ENCODE data around the gene KLHL40. TPM values are rescaled to one million over a fixed set of nuclear protein-coding genes. Genes with fewer than 3 reads are reported as not detected.

Gene KLHL40
- total and polyA plus RNA-seq, 9 of the 15 experiments (the other 6 are each of a cell fraction or from before 2014, with no cell fraction given): not detected

DNA sequence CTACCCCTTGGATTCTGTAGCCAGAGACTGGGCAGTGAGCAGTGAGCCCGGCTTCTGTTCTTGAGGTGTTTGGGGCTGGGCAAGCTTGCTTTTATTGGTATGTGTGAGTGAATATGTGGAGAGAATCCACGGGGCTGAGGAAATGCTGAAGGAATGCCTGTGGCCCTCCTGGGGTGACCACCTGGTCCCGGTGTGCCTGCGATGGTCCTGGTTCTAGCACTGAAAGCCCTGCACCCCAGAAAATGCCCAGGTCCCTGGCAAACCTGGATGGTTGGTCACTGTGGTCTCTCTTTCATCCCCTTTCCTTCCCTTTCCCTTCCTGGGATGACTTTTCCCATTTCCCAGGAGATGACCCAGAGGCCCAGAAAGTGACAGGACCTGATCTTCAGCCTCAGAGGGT is 27.7 kb upstream of the KLHL40 start:
- ChIA-PET POLR2A (no interaction called here), CTCF (ENCODE audit: low intra/inter-chr PET ratio) (no interaction called here)
- DNase-seq (ENCODE audit: extremely low read depth in 1 of 4, low spot score in 3 of 4) (no peak), ATAC-seq (no peak), FAIRE-seq (no peak)
- no peaks in the 10 kb centered on the region for H3K27me3 ChIP-seq (ENCODE audit: control insufficient read depth in 2 of 2, insufficient read depth in 2 of 2, low read length in 2 of 2)
- 68% methylated on average over 4 of the region's 4 CpGs for WGBS (ENCODE audit: insufficient coverage, low coverage, missing lambda C conversion rate)
- no peak overlapping the region for H3K4me2 ChIP-seq (ENCODE audit: insufficient read depth, low read length)
- H2AFZ ChIP-seq (ENCODE audit: low read depth, low read length): no peak overlapping the region
- intact Hi-C loops (cut with micrococcal nuclease) (no loop called here), in situ Hi-C loops (cut with MboI) (no loop called here)
- no peak overlapping the region for H3K27ac ChIP-seq (ENCODE audit: extremely low read depth, low read depth, low read length)
- TF ChIP-seq MYNN (IDR thresholded peaks at IDR 0.05) (no peak), MYNN (CRISPR knock-in tag; IDR thresholded peaks at IDR 0.05) (no peak), TSC22D4 (tag; IDR thresholded peaks at IDR 0.05) (no peak), HEY1 (CRISPR knock-in tag; IDR thresholded peaks at IDR 0.05; ENCODE audit: borderline replicate concordance) (no peak), C11orf30 (IDR thresholded peaks at IDR 0.05; ENCODE audit: low read depth) (no peak), BACH1 (tag; IDR thresholded peaks at IDR 0.05) (no peak), CBFA2T2 (conservative IDR thresholded peaks at IDR 0.05) (no peak), TCF7 (IDR thresholded peaks at IDR 0.05; ENCODE audit: borderline replicate concordance) (no peak), ZNF764 (CRISPR knock-in tag; IDR thresholded peaks at IDR 0.05; ENCODE audit: low read depth) (no peak), CBFB (CRISPR knock-in tag; IDR thresholded peaks at IDR 0.05) (no peak), ZNF586 (CRISPR knock-in tag; conservative IDR thresholded peaks at IDR 0.05) (no peak)
- TF ChIP-seq, protein P1, sequence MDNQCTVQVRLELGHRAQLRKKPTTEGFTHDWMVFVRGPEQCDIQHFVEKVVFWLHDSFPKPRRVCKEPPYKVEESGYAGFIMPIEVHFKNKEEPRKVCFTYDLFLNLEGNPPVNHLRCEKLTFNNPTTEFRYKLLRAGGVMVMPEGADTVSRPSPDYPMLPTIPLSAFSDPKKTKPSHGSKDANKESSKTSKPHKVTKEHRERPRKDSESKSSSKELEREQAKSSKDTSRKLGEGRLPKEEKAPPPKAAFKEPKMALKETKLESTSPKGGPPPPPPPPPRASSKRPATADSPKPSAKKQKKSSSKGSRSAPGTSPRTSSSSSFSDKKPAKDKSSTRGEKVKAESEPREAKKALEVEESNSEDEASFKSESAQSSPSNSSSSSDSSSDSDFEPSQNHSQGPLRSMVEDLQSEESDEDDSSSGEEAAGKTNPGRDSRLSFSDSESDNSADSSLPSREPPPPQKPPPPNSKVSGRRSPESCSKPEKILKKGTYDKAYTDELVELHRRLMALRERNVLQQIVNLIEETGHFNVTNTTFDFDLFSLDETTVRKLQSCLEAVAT (IDR thresholded peaks at IDR 0.05): no peak
- TF ChIP-seq, protein P2, sequence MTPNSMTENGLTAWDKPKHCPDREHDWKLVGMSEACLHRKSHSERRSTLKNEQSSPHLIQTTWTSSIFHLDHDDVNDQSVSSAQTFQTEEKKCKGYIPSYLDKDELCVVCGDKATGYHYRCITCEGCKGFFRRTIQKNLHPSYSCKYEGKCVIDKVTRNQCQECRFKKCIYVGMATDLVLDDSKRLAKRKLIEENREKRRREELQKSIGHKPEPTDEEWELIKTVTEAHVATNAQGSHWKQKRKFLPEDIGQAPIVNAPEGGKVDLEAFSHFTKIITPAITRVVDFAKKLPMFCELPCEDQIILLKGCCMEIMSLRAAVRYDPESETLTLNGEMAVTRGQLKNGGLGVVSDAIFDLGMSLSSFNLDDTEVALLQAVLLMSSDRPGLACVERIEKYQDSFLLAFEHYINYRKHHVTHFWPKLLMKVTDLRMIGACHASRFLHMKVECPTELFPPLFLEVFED (CRISPR knock-in tag; conservative IDR thresholded peaks at IDR 0.05): no peak
- BruUV-seq (replicated peaks): no TSS peak
- no peak overlapping the region for H3K9ac ChIP-seq (ENCODE audit: insufficient read depth in 1 of 2, low read depth in 2 of 2, low read length in 2 of 2)
- no peaks in the 10 kb centered on the region for H3K79me2 ChIP-seq (ENCODE audit: control insufficient read depth, insufficient read depth, low read length)
- no peak overlapping the region for H3K4me3 ChIP-seq
- H4K20me1 ChIP-seq (replicated peaks; ENCODE audit: control insufficient read depth, insufficient read depth, low read length): no peaks in the 10 kb centered on the region; the same call in 1 of the 2 replicates
- H3K9me1 ChIP-seq (ENCODE audit: control insufficient read depth, insufficient read depth, low read length): no peaks in the 10 kb centered on the region
- H3K4me1 ChIP-seq (replicated peaks in 1 of 2; ENCODE audit: control insufficient read depth in 2 of 2, insufficient read depth in 2 of 2, low read length in 2 of 2): peaks cover 14 to 50% of the 10 kb centered on the region in 2 experiments
- H3K9me3 ChIP-seq (replicated peaks; ENCODE audit: control insufficient read depth, insufficient read depth, low read depth, low read length): no peaks in the 10 kb centered on the region
- H3K36me3 ChIP-seq (ENCODE audit: control insufficient read depth, insufficient read depth, low read length): peaks cover 5% of the 10 kb centered on the region; the same call in 1 of the 3 replicates
